ENCODE data around the gene STAG1.
"Not testable (repeated sequence)": the region's sequence is repeated elsewhere in the genome, so short reads cannot be mapped to it uniquely, and the experiment has no call there.

The STAG1 gene

GRCh38 chr3:136516656-136517055, 235.5 kb downstream of the STAG1 start:
- Histone ChIP-seq H3K27ac (no peak overlapping the region), H3K36me3 (no peaks in the 10 kb centered on the region; the same call in 1 of the 2 replicates), H3K9me3 (ENCODE audit: severe bottlenecking) (no peaks in the 10 kb centered on the region), H3K27me3 (ENCODE audit: insufficient read depth, low read depth, severe bottlenecking) (no peaks in the 10 kb centered on the region), H3K4me3 (ENCODE audit: low read depth, low read length) (no peak overlapping the region)
- no peak for TF ChIP-seq CTCF (IDR thresholded peaks at IDR 0.05; ENCODE audit: low read depth, low read length)
- DNase-seq: no peak

- H3K36me3 ChIP-seq: no peaks in the 10 kb centered on the region; the same call in 1 of the 2 replicates
- H3K27me3 ChIP-seq (ENCODE audit: insufficient read depth, low read depth, severe bottlenecking): no peaks in the 10 kb centered on the region
- H3K27ac ChIP-seq: no peak overlapping the region
- no peak for TF ChIP-seq CTCF (IDR thresholded peaks at IDR 0.05; ENCODE audit: low read depth, low read length)
- H3K4me3 ChIP-seq (ENCODE audit: low read depth, low read length): no peak overlapping the region
- DNase-seq: no peak
- H3K9me3 ChIP-seq (ENCODE audit: severe bottlenecking): no peaks in the 10 kb centered on the region
Measured at GRCh38 chr3:136516095-136516494, 236.1 kb downstream of the STAG1 start.

GRCh38 chr3:136514533-136514932, 237.6 kb downstream of the STAG1 start:
- not testable (repeated sequence) for H3K27ac ChIP-seq; H3K36me3 ChIP-seq; H3K4me3 ChIP-seq (ENCODE audit: low read depth, low read length); H3K9me3 ChIP-seq (ENCODE audit: severe bottlenecking); H3K27me3 ChIP-seq (ENCODE audit: insufficient read depth, low read depth, severe bottlenecking); DNase-seq

- DNase-seq: no peak
- H3K4me3 ChIP-seq (ENCODE audit: low read depth, low read length): no peak overlapping the region
- TF ChIP-seq CTCF (IDR thresholded peaks at IDR 0.05; ENCODE audit: low read depth, low read length): no peak
- no peak overlapping the region for H3K27ac ChIP-seq
- H3K27me3 ChIP-seq (ENCODE audit: insufficient read depth, low read depth, severe bottlenecking): no peaks in the 10 kb centered on the region
- no peaks in the 10 kb centered on the region for H3K9me3 ChIP-seq (ENCODE audit: severe bottlenecking)
- H3K36me3 ChIP-seq: no peaks in the 10 kb centered on the region; the same call in 1 of the 2 replicates
Measured at GRCh38 chr3:136513367-136513766, 238.8 kb downstream of the STAG1 start.

- Histone ChIP-seq H3K27me3 (ENCODE audit: insufficient read depth, low read depth, severe bottlenecking) (no peaks in the 10 kb centered on the region), H3K9me3 (ENCODE audit: severe bottlenecking) (no peaks in the 10 kb centered on the region), H3K4me3 (ENCODE audit: low read depth, low read length) (no peak overlapping the region), H3K27ac (no peak overlapping the region), H3K36me3 (no peaks in the 10 kb centered on the region; the same call in 1 of the 2 replicates)
- TF ChIP-seq CTCF (IDR thresholded peaks at IDR 0.05; ENCODE audit: low read depth, low read length): no peak
- no peak for DNase-seq
Measured at GRCh38 chr3:136512381-136512780, 239.8 kb downstream of the STAG1 start.

GRCh38 chr3:136505676-136506075, 246.5 kb downstream of the STAG1 start:
- no peak overlapping the region for H3K4me3 ChIP-seq (ENCODE audit: low read depth, low read length)
- no peak for DNase-seq
- TF ChIP-seq CTCF (IDR thresholded peaks at IDR 0.05; ENCODE audit: low read depth, low read length): no peak
- H3K9me3 ChIP-seq (ENCODE audit: severe bottlenecking): no peaks in the 10 kb centered on the region
- H3K27ac ChIP-seq: no peak overlapping the region
- no peaks in the 10 kb centered on the region; the same call in 1 of the 2 replicates for H3K36me3 ChIP-seq
- no peaks in the 10 kb centered on the region for H3K27me3 ChIP-seq (ENCODE audit: insufficient read depth, low read depth, severe bottlenecking)
